Cardiac muscle cell (in vitro differentiated cells and primary cell): ENCODE results near the gene IDUA. TPM values are rescaled to one million over a fixed set of nuclear protein-coding genes. Genes with fewer than 3 reads are reported as not detected.

ENCODE experiments used
- DNase-seq, 2 donors: peaks; one replicate each; pipeline versions ENCODE4 v3.0.0 to v3.0.0-alpha.2; 2010 to 2017; ENCODE audit warnings: low read depth in 1 of 2, low spot score in 1 of 2
- H3K27ac ChIP-seq: fragments of 200-600 bp; sonication (generic); 2 replicates; pipeline ENCODE4 v1.5.1; 2016
- H3K27me3 ChIP-seq: fragments of 200-600 bp; sonication (generic); 2 replicates; pipeline ENCODE4 v1.6.0; 2016; ENCODE audit warnings: control low read depth
- H3K36me3 ChIP-seq: fragments of 200-600 bp; sonication (generic); 2 replicates; pipeline ENCODE4 v1.5.1; 2016; ENCODE audit warnings: control low read depth
- H3K4me1 ChIP-seq: fragments of 200-600 bp; sonication (generic); 2 replicates; pipeline ENCODE4 v1.8.1; 2017; ENCODE audit warnings: low read depth, mild to moderate bottlenecking, mixed run types
- H3K4me3 ChIP-seq: fragments of 200-600 bp; sonication (generic); 2 replicates; pipeline ENCODE4 v1.5.1; 2016; ENCODE audit warnings: mild to moderate bottlenecking
- H3K9me3 ChIP-seq: fragments of 200-600 bp; sonication (generic); 2 replicates; pipeline ENCODE4 v1.5.1; 2017; ENCODE audit warnings: low read depth, mild to moderate bottlenecking, control low read depth
- polyA plus RNA-seq: library from polyadenylated mRNA; unstranded; fragments of >200 nt; fragmentation: Nextera tagmentation; extraction: Ambion mirVana; gene quantifications from 2 replicates; pipeline ENCODE4 v1.2.1, GENCODE V29; 2016
- total RNA-seq: library from RNA; depleted of rRNA; stranded (reverse); fragments of >200 nt; gene quantifications from 2 replicates; pipeline ENCODE4 v1.2.3, GENCODE V29; 2016
- TF ChIP-seq, protein P1 (sequence below): IDR thresholded peaks from 2 replicates; pipeline ENCODE4 v1.5.1; 2012; ENCODE audit warnings: low read depth, mild to moderate bottlenecking, low read length

IDUA gene
- total and polyA plus RNA-seq, 2 experiments from 2014 or later, result 13.0 to 29.9 TPM

DNA sequence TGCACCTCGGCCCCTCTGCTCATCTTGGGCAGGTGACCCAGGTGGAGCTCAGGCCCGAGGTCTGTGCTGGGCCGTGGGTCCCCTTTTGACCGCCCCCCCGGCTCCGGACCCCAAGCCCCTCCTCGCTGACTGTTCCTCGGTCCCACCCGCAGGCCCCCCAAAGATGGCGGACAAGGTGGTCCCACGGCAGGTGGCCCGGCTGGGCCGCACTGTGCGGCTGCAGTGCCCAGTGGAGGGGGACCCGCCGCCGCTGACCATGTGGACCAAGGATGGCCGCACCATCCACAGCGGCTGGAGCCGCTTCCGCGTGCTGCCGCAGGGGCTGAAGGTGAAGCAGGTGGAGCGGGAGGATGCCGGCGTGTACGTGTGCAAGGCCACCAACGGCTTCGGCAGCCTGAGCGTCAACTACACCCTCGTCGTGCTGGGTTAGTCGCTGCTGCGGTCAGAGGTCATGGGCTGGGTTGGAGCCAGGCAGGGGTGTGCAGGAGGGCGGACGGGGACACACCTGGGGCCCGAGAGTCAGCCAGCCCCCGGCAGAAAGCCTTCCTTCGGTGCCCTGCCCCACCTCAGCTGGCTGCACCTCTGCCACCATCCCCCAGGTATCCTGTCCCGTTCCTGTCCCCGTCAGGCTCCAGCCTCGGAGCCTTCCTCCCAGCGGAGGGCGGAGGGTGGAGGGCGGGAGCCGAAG, 35.4 kb downstream of the IDUA start:
- Histone ChIP-seq H3K27ac (no peak overlapping the region), H3K4me3 (no peak overlapping the region), H3K36me3 (no peaks in the 10 kb centered on the region), H3K9me3 (no peaks in the 10 kb centered on the region), H3K27me3 (no peaks in the 10 kb centered on the region), H3K4me1 (peaks cover 21% of the 10 kb centered on the region)
- DNase-seq, result no peak
- TF ChIP-seq, protein P1, sequence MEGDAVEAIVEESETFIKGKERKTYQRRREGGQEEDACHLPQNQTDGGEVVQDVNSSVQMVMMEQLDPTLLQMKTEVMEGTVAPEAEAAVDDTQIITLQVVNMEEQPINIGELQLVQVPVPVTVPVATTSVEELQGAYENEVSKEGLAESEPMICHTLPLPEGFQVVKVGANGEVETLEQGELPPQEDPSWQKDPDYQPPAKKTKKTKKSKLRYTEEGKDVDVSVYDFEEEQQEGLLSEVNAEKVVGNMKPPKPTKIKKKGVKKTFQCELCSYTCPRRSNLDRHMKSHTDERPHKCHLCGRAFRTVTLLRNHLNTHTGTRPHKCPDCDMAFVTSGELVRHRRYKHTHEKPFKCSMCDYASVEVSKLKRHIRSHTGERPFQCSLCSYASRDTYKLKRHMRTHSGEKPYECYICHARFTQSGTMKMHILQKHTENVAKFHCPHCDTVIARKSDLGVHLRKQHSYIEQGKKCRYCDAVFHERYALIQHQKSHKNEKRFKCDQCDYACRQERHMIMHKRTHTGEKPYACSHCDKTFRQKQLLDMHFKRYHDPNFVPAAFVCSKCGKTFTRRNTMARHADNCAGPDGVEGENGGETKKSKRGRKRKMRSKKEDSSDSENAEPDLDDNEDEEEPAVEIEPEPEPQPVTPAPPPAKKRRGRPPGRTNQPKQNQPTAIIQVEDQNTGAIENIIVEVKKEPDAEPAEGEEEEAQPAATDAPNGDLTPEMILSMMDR, result no peak

DNA sequence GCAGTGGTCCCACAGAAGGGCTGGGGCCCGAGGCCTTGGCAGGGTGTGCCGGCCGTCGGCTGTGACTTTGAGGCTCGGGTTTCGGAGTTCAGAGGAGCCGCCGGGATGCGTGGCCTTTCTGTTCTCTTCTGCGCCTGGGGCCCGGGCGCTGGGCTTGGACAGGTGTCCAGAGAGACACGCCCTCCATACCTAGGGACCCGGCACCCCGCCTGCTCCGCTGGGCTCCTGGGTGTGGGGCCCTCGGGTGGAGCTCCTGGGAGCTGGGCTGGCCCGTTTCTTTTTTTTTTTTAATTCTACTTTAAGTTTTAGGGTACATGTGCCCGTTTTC, 35.9 kb downstream of the IDUA start:
- H3K27ac ChIP-seq, result no peak overlapping the region
- peaks cover 23% of the 10 kb centered on the region for H3K4me1 ChIP-seq
- DNase-seq, result no peak
- H3K9me3 ChIP-seq, result no peaks in the 10 kb centered on the region
- TF ChIP-seq, protein P1, result no peak
- no peak overlapping the region for H3K4me3 ChIP-seq
- no peaks in the 10 kb centered on the region for H3K27me3 ChIP-seq
- no peaks in the 10 kb centered on the region for H3K36me3 ChIP-seq

DNA sequence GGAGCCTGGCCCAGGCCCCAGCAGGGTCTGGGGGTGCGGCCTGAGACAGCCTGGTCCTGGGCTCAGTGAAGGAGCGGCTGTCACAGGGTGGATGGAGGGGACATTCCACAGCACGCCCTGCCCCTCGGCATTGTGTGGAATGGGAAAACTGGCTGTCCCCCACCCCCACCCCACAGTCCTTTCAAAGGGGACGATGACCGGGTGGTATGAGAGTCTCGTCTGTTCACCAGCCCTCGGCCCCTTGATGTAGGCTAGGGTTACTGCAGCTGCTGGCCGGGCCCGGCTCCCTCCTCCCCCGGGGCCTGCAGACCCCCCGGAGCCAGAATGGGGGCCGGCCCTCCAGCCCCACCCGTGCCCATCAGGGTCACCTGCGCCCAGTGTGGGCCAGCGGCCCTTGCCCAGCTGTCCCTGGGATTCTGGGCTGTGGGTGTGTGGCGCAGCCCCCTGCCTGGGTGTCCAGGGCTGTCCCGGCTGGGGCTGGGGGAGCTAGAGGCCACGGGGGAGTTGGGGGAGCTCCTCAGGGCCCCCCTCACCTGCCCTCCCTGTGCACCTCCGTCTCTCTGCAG, 36.3 kb downstream of the IDUA start:
- DNase-seq, result no peak
- Histone ChIP-seq H3K4me1 (peaks cover 28% of the 10 kb centered on the region), H3K9me3 (no peaks in the 10 kb centered on the region), H3K27me3 (no peaks in the 10 kb centered on the region), H3K27ac (no peak overlapping the region), H3K4me3 (no peak overlapping the region), H3K36me3 (no peaks in the 10 kb centered on the region)
- TF ChIP-seq, protein P1, result no peak

DNA sequence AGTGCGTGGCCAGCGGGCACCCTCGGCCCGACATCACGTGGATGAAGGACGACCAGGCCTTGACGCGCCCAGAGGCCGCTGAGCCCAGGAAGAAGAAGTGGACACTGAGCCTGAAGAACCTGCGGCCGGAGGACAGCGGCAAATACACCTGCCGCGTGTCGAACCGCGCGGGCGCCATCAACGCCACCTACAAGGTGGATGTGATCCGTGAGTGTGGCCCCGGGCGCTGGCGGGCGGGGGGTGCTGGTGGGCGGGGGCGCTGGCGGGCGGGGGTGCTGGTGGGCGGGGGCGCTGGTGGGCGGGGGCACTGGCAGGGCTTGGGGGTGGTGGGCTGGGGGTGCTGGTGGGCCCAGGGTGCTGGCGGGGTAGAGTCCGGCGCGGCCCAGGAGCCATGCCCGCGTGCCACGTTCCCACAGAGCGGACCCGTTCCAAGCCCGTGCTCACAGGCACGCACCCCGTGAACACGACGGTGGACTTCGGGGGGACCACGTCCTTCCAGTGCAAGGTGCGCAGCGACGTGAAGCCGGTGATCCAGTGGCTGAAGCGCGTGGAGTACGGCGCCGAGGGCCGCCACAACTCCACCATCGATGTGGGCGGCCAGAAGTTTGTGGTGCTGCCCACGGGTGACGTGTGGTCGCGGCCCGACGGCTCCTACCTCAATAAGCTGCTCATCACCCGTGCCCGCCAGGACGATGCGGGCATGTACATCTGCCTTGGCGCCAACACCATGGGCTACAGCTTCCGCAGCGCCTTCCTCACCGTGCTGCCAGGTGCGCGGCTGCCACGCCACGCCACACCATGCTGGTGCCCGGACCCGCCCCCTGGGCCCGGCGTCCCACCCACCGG, 37.3 kb downstream of the IDUA start:
- Histone ChIP-seq H3K27ac (no peak overlapping the region), H3K9me3 (no peaks in the 10 kb centered on the region), H3K4me3 (no peak overlapping the region), H3K36me3 (no peaks in the 10 kb centered on the region), H3K4me1 (peaks cover 23% of the 10 kb centered on the region), H3K27me3 (no peaks in the 10 kb centered on the region)
- TF ChIP-seq, protein P1, result no peak
- no peak for DNase-seq

DNA sequence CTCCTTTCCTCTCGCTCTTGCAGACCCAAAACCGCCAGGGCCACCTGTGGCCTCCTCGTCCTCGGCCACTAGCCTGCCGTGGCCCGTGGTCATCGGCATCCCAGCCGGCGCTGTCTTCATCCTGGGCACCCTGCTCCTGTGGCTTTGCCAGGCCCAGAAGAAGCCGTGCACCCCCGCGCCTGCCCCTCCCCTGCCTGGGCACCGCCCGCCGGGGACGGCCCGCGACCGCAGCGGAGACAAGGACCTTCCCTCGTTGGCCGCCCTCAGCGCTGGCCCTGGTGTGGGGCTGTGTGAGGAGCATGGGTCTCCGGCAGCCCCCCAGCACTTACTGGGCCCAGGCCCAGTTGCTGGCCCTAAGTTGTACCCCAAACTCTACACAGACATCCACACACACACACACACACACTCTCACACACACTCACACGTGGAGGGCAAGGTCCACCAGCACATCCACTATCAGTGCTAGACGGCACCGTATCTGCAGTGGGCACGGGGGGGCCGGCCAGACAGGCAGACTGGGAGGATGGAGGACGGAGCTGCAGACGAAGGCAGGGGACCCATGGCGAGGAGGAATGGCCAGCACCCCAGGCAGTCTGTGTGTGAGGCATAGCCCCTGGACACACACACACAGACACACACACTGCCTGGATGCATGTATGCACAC, 38.2 kb downstream of the IDUA start:
- TF ChIP-seq, protein P1, result no peak
- Histone ChIP-seq H3K4me1 (peaks cover 14% of the 10 kb centered on the region), H3K9me3 (no peaks in the 10 kb centered on the region), H3K27ac (no peak overlapping the region), H3K27me3 (no peaks in the 10 kb centered on the region), H3K36me3 (no peaks in the 10 kb centered on the region), H3K4me3 (no peak overlapping the region)
- DNase-seq, result no peak
